Measurements from ENCODE around the gene FIBCD1. TPM values are rescaled to one million over a fixed set of nuclear protein-coding genes. Genes with fewer than 3 reads are reported as not detected.

Gene FIBCD1
- total and polyA plus RNA-seq, 9 of the 15 experiments (the other 6 are each of a cell fraction or from before 2014, with no cell fraction given): 0.53 to 1.2 (median 0.95) TPM; not detected in 4

DNA sequence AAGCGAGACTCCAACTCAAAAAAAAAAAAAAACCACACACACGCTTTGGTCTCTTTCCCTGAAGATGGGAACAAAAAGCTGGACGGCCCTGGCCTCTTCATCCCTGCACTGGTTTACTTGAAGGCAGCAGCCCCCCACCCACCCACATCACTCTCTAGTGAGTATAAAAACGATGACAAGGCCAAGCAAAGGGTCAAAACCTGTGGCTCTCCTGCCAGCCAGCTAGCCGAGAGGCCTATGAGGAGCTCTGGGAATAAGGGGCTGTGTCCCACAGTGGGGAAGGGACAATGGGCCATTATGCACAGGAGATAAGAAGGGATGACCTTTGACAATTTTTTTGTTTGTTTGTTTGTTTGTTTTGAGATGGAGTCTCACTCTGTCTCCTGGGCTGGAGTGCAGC, 55.6 kb downstream of the FIBCD1 start (continued):
- TF ChIP-seq, protein P1, sequence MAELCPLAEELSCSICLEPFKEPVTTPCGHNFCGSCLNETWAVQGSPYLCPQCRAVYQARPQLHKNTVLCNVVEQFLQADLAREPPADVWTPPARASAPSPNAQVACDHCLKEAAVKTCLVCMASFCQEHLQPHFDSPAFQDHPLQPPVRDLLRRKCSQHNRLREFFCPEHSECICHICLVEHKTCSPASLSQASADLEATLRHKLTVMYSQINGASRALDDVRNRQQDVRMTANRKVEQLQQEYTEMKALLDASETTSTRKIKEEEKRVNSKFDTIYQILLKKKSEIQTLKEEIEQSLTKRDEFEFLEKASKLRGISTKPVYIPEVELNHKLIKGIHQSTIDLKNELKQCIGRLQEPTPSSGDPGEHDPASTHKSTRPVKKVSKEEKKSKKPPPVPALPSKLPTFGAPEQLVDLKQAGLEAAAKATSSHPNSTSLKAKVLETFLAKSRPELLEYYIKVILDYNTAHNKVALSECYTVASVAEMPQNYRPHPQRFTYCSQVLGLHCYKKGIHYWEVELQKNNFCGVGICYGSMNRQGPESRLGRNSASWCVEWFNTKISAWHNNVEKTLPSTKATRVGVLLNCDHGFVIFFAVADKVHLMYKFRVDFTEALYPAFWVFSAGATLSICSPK (IDR thresholded peaks at IDR 0.05; ENCODE audit: borderline replicate concordance): no peak
- TF ChIP-seq, protein P2, sequence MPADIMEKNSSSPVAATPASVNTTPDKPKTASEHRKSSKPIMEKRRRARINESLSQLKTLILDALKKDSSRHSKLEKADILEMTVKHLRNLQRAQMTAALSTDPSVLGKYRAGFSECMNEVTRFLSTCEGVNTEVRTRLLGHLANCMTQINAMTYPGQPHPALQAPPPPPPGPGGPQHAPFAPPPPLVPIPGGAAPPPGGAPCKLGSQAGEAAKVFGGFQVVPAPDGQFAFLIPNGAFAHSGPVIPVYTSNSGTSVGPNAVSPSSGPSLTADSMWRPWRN (IDR thresholded peaks at IDR 0.05; ENCODE audit: low read depth): no peak
- TF ChIP-seq PCBP2 (IDR thresholded peaks at IDR 0.05; ENCODE audit: low read depth, low read length, poor library complexity, severe bottlenecking) (no peak), HNRNPLL (IDR thresholded peaks at IDR 0.05; ENCODE audit: low read depth, low read length, poor library complexity, severe bottlenecking) (no peak), TBL1XR1 (IDR thresholded peaks at IDR 0.05; ENCODE audit: low read length in 2 of 2) (no peak), FOXK1 (CRISPR knock-in tag; IDR thresholded peaks at IDR 0.05; ENCODE audit: borderline replicate concordance) (no peak), ARHGAP35 (IDR thresholded peaks at IDR 0.05; ENCODE audit: partially characterized antibody) (no peak), ARID2 (IDR thresholded peaks at IDR 0.05) (no peak), HMG20A (CRISPR knock-in tag; conservative IDR thresholded peaks at IDR 0.05) (no peak)
- TF ChIP-seq, protein P3, sequence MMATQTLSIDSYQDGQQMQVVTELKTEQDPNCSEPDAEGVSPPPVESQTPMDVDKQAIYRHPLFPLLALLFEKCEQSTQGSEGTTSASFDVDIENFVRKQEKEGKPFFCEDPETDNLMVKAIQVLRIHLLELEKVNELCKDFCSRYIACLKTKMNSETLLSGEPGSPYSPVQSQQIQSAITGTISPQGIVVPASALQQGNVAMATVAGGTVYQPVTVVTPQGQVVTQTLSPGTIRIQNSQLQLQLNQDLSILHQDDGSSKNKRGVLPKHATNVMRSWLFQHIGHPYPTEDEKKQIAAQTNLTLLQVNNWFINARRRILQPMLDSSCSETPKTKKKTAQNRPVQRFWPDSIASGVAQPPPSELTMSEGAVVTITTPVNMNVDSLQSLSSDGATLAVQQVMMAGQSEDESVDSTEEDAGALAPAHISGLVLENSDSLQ (IDR thresholded peaks at IDR 0.05): no peak
- TF ChIP-seq, protein P4, sequence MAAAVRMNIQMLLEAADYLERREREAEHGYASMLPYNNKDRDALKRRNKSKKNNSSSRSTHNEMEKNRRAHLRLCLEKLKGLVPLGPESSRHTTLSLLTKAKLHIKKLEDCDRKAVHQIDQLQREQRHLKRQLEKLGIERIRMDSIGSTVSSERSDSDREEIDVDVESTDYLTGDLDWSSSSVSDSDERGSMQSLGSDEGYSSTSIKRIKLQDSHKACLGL (CRISPR knock-in tag; IDR thresholded peaks at IDR 0.05; ENCODE audit: borderline replicate concordance, poor library complexity, severe bottlenecking): no peak

Measured in K562 (cell line).